ENCODE results near the gene VAPB.

GRCh38 chr20:58398254-58398653 is 9.2 kb downstream of the VAPB start:
- TF ChIP-seq POLR2A (IDR thresholded peaks at IDR 0.05) (no peak), CTCF (IDR thresholded peaks at IDR 0.05) (no peak)

Measured in lower leg skin (tissue), 3 donors.